Embryonic facial prominence (tissue), 1 donor: Measurements from ENCODE around the gene PRSS37.
"Not testable (repeated sequence)": the region's sequence is repeated elsewhere in the genome, so short reads cannot be mapped to it uniquely, and the experiment has no call there.

Experiments
- DNase-seq: peaks from one replicate; pipeline ENCODE4 v3.0.0-alpha.2; 2016; ENCODE audit errors: extremely low spot score

PRSS37 gene, protein sequence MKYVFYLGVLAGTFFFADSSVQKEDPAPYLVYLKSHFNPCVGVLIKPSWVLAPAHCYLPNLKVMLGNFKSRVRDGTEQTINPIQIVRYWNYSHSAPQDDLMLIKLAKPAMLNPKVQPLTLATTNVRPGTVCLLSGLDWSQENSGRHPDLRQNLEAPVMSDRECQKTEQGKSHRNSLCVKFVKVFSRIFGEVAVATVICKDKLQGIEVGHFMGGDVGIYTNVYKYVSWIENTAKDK

GRCh38 chr7:141841385-141841784 is at the start of gene PRSS37:
TSS of gene PRSS37 (minus strand) at chr7:141841485. CDS start at chr7:141841049, 436 bp downstream.
- no peak for DNase-seq

GRCh38 chr7:141889321-141889720 is 48.0 kb upstream of the PRSS37 start:
- no peak for DNase-seq

DNA sequence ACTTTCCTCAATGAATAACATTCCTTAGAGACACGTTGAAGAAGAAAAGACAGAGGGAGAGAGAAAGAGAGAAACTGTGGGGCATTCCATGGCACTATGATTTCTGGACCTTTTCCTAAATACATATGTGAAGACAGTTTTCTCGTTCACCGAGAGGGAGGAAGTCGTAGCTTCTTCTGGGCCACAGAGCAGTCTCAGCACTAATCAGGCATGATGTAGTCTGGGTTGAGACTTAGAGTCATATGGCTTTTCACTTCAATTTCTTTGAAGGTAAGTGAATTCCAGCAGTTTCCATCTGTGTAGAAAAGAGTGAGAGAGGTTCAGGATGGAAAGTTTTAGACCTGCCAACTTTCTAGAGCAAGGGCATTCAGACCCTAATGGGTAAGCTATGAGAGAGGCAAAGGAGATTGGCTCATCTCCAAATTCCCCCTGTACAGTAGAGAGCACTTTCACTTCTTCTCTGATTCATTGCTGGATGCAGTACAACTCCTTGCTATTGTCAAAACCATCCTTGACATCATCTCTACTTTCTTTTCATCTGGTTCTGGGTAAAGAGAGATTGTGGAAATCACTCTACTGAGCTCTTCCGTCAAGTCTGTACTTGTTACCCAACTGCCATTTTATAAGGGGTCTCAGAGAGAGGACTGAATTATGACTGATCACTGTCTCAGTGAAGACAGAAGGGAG is 43.4 kb upstream of the PRSS37 start:
- no peak for DNase-seq

- no peak for DNase-seq
Observed at GRCh38 chr7:141880960-141881359, 39.7 kb upstream of the PRSS37 start.

DNA sequence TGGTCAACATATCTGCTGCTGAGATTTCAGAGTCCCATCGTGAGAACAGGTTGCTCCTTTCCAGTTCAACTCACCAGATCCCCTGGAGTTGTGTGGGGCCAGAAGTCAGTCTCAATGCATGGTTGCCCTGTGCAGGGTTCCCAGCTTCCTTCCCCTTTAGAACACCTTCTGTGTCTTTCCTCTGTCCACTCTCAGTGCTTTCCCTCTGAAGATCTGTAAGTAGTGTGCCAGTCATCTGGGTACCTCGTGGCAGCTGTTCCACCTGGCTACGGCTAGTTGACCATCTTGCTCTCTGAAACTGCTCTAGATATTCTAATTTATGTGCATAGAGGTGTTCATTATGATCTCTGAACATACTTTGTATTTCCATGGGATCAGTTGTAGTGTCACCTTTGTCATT is 36.1 kb upstream of the PRSS37 start:
- DNase-seq: no peak

DNA sequence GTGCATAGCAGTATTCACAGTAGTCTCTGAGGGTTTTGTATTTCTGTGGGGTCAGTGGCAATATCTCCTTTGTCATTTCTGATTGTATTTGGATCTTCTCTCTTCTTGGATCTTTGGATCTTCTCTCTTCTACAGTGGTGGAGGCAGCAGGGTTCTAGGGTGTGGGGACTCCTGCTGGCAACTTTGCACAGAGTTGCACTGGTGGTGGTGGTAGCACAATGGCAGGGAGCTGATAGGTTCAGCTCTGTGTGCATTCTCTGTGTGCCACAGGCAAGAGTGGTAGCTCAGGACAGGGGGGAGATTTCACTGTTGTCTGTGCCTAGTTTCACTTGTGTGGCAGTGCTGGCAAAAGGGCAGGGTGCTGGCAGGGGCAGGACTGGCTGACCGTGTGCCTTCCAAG is 35.1 kb upstream of the PRSS37 start:
- no peak for DNase-seq

DNA sequence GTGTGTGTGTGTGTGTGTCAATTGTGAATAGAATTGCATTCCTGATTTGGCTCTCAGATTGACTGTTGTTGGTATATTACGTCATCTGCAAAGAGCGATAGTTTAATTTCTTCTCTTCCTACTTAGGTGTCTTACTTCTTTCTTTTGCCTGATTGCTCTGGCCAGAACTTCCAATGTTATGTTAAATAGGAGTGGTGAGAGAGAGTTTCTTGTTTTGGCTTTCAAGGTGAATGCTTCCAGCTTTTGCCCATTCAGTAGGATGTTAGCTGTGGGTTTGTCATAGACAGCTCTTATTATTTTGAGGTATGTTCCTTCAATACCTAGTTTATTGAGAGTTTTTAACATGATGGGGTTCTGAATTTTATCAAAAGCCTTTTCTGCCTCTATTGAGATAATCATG is 34.2 kb upstream of the PRSS37 start:
- DNase-seq: no peak

DNA sequence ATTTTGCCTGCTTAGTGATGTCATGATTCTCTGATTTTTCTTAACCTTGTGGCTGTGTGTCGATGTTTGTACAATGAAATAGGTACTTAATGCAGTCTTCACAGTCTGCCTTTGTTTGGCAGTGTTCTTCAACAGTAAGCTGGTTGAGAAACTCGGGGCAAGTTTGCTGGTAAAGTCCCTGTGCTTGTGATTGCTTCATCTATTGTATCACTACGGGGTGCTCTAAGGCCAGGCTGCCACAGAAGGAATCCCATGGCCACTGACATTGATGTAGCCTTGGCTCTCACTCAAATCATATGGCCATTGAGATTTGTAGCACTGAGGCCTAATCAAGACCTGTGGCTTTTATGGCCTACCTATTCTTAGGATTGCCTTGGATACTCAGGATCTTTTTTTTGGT is 33.5 kb upstream of the PRSS37 start:
- no peak for DNase-seq

DNA sequence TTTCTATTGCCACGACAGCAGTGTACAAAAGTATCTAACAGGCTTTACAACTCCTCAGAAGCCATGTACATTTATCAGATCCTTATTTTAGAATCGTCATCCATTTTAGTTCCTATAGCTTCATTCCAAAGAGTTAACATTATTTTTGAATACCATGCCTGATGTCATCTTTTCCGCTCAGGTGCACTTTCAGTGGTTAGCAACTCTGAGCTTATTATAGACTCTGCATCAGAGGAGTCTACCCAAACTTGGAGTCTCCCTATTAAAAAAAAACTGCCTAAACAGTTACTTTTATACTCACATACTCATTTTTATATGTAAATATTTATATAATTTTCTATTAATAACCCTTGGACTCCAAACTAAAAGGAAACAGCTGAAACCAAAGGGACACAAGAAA is 31.6 kb upstream of the PRSS37 start:
- DNase-seq: no peak

- DNase-seq: no peak
Observed at GRCh38 chr7:141866974-141867373, 25.7 kb upstream of the PRSS37 start.

- DNase-seq: no peak
Observed at GRCh38 chr7:141864765-141865447, 23.6 kb upstream of the PRSS37 start.

DNA sequence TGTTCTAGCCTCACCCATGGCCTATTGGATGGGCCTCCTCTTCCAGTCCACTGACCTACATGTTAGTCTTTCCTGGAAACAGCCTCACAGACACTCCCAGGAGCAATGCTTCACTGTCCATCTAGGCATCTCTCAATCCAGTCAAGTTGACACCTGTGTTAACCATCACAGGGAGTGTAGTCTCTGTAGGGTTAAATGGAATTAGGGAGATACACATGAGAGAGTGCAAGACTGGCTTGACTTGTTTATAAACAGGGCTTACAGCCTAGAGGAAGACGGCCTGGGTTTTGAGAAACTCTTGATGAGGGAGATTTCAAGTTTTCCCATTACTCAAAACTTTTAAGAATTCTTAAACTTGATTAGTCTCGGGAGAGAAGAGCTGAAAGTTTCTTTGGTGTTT is 18.9 kb upstream of the PRSS37 start:
- no peak for DNase-seq

DNA sequence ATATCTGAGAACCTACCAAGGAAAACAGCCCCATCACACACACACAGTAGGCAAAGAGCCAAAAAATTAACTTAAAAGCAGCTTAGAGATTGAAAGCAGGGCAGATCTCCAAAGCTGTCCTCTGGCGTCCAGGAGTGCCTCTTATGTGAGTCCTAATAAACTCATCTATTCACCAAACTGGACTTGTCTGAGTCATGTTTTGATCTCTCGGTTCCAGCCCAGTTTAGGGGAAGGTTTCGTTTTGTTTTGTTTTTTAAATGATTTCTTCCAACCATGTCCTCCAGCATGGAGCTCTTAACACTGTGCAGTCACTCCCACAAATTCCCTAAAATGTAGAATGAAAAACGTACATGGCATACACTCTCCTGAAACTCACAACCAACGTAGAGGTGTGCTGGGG is 6.7 kb upstream of the PRSS37 start:
- DNase-seq: no peak

- DNase-seq: no peak
Observed at GRCh38 chr7:141844256-141844655, 3.0 kb upstream of the PRSS37 start.

DNA sequence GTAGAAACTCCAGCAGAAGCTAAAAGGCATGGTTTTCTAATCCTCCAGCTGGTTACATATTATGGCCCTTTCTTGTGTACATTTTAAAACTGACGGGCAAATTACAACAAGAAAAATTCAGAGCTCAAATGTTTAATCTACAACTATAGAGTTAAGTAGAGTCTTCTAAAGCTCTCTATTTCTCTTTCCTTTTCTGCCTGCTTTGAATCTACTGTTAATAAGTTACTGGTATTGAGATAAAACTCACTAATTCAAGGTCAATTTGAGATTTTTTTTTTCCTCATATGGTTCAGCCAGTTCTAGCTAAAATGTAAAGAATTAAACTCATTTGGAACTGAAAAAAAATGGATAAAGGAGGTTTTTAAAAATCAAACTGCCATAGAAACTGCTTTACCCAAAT is 1.6 kb upstream of the PRSS37 start:
- DNase-seq: no peak

DNA sequence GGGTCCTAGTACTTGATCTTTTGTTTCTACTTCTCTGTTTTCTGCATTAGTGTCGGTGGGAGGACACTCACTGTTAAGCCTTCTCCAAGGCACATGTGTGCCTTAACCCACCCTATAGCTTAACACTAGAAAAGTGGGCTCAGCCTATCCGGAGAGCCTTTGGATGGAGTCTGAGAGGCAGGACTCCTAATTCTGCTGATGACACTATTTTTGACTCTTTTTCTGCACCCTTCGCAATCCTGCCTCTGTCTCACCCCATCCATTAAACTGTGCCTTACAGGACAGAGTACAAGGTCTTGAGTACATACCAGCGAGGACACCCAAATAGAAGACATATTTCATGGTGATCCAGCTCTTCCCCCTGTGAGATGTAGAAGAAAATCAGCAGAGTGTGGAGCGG is 577 bp downstream of the PRSS37 start:
- no peak for DNase-seq

- DNase-seq: no peak
Observed at GRCh38 chr7:141839256-141839655, 2.0 kb downstream of the PRSS37 start.

- no peak for DNase-seq
Observed at GRCh38 chr7:141838581-141838980, 2.7 kb downstream of the PRSS37 start.

DNA sequence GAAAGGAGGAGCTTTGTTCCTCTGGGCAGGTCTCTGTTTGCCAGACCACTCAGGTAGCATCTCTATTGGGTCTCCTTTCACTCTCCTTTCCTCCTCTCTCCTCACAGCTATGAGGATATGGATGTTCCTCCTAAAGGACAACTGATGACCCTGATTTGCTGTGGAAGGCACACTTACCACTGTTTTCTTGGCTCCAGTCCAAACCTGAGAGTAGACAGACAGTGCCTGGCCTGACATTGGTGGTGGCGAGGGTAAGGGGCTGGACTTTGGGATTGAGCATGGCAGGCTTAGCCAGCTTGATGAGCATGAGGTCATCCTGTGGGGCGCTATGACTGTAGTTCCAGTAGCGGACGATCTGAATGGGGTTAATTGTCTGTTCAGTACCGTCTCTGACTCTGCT is 3.6 kb downstream of the PRSS37 start:
- DNase-seq: no peak

- not testable (repeated sequence) for DNase-seq
Observed at GRCh38 chr7:141822432-141822831, 18.9 kb downstream of the PRSS37 start.

DNA sequence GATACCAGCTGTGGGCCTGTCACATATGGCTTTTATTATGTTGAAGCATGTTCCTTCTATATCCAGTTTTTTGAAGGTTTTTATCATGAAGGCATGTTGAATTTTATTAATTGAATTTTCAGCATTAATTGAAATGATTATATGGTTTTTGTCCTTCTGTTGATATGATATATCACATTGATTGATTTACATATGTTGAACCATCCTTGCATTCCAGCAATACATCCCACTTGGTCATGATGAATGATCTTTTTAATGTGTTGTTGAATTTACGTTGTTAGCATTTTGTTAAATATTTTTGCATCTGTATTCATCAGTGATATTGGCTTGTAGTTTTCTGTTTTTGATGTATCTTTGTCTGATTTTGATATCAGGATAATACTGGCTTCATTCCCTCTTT is 21.2 kb downstream of the PRSS37 start:
- no peak for DNase-seq

- DNase-seq: no peak
Observed at GRCh38 chr7:141792526-141792925, 48.8 kb downstream of the PRSS37 start.

- DNase-seq: no peak
Observed at GRCh38 chr7:141789917-141790316, 51.4 kb downstream of the PRSS37 start, which contains the start of gene TAS2R5. TSS of gene TAS2R5 (plus strand) at chr7:141790217. CDS start at chr7:141790362, 145 bp downstream.
